IgD-negative memory B cell (primary cell): ENCODE data around the gene TRIM44. TPM values are rescaled to one million over a fixed set of nuclear protein-coding genes. Genes with fewer than 3 reads are reported as not detected.
A peak's percentile ranks its signal among the peaks of the same experiment; 100 is the strongest.

Experiments used
- H3K27ac Mint-ChIP-seq, 3 donors: one replicate each; pipeline ENCODE4 v1.8.0; 2020 to 2022; ENCODE audit warnings: mild to moderate bottlenecking in 3 of 3, mixed read lengths in 3 of 3, moderate library complexity in 1 of 3
- H3K27me3 Mint-ChIP-seq: one replicate; pipeline ENCODE4 v1.8.0; 2021; ENCODE audit warnings: mixed read lengths
- H3K36me3 Mint-ChIP-seq: one replicate; pipeline ENCODE4 v1.8.0; 2020; ENCODE audit warnings: mild to moderate bottlenecking, mixed read lengths
- H3K4me1 Mint-ChIP-seq, 3 donors: one replicate each; pipeline ENCODE4 v1.8.0; 2020 to 2022; ENCODE audit warnings: mixed read lengths in 3 of 3, mild to moderate bottlenecking in 1 of 3
- H3K4me3 Mint-ChIP-seq, 4 donors: one replicate each; pipeline ENCODE4 v1.8.0; 2020 to 2022; ENCODE audit warnings: mild to moderate bottlenecking in 4 of 4, mixed read lengths in 4 of 4, moderate library complexity in 3 of 4
- H3K9me3 Mint-ChIP-seq, 3 donors: one replicate each; pipeline ENCODE4 v1.8.0; 2020 to 2021; ENCODE audit warnings: mixed read lengths in 3 of 3, mild to moderate bottlenecking in 1 of 3
- polyA plus RNA-seq: library from polyadenylated mRNA; unstranded; fragments of 300-500 nt; fragmentation: Illumina TruSeq; gene quantifications from one replicate; pipeline ENCODE4 v1.2.3, GENCODE V29; 2021

Gene TRIM44
- 42.0 TPM for polyA plus RNA-seq

- Mint-ChIP-seq H3K4me1 (peaks cover 33 to 44% (median 43%) of the 10 kb centered on the region in 3 donors), H3K9me3 (peaks cover 4 to 26% (median 16%) of the 10 kb centered on the region in 3 donors), H3K4me3 (peak within 1 kb of the TSS; percentile 95 to 100 (median 98)), H3K36me3 (peaks cover 15% of the 10 kb centered on the region), H3K27ac (peak within 1 kb of the TSS; percentile 93 to 99 (median 97)), H3K27me3 (peaks cover 4% of the 10 kb centered on the region)
Observed at GRCh38 chr11:35662649-35663407, at the start of gene TRIM44. TSS of gene TRIM44 (plus strand) at chr11:35662775. CDS start at chr11:35663112, 337 bp downstream.

GRCh38 chr11:35614939-35615569 lies 47.5 kb upstream of the TRIM44 start:
- H3K27me3 Mint-ChIP-seq = peaks cover 29% of the 10 kb centered on the region
- peaks cover 3 to 8% (median 4%) of the 10 kb centered on the region in 3 donors for H3K4me1 Mint-ChIP-seq
- no peak overlapping the region for H3K27ac Mint-ChIP-seq
- no peaks in the 10 kb centered on the region for H3K36me3 Mint-ChIP-seq
- no peaks in the 10 kb centered on the region for H3K9me3 Mint-ChIP-seq
- H3K4me3 Mint-ChIP-seq = no peak overlapping the region

- H3K27me3 Mint-ChIP-seq = peaks cover 32% of the 10 kb centered on the region
- H3K27ac Mint-ChIP-seq = no peak overlapping the region
- no peaks in the 10 kb centered on the region for H3K9me3 Mint-ChIP-seq
- peaks cover 6 to 10% (median 9%) of the 10 kb centered on the region in 3 donors for H3K4me1 Mint-ChIP-seq
- no peaks in the 10 kb centered on the region for H3K36me3 Mint-ChIP-seq
- peak overlapping the region in 1 of 4 donors; percentile 16 for H3K4me3 Mint-ChIP-seq
Observed at GRCh38 chr11:35615921-35616900, 46.4 kb upstream of the TRIM44 start.

GRCh38 chr11:35617316-35617686 lies 45.3 kb upstream of the TRIM44 start:
- Mint-ChIP-seq H3K9me3 (no peaks in the 10 kb centered on the region), H3K4me1 (peaks cover 6 to 12% (median 10%) of the 10 kb centered on the region in 3 donors), H3K27ac (no peak overlapping the region), H3K36me3 (no peaks in the 10 kb centered on the region), H3K27me3 (peaks cover 36% of the 10 kb centered on the region), H3K4me3 (peak overlapping the region; percentile 55 to 91 (median 82))

GRCh38 chr11:35617687-35618496 lies 44.7 kb upstream of the TRIM44 start, which contains the start of gene FJX1:
TSS of gene FJX1 (plus strand) at chr11:35618460. CDS start at chr11:35618637, 177 bp downstream.
- peaks cover 6 to 12% (median 10%) of the 10 kb centered on the region in 3 donors for H3K4me1 Mint-ChIP-seq
- no peaks in the 10 kb centered on the region for H3K36me3 Mint-ChIP-seq
- H3K27me3 Mint-ChIP-seq = peaks cover 39% of the 10 kb centered on the region
- no peaks in the 10 kb centered on the region for H3K9me3 Mint-ChIP-seq
- H3K27ac Mint-ChIP-seq = no peak within 1 kb of the TSS
- H3K4me3 Mint-ChIP-seq = peak within 1 kb of the TSS; percentile 78 to 91 (median 86)

DNA sequence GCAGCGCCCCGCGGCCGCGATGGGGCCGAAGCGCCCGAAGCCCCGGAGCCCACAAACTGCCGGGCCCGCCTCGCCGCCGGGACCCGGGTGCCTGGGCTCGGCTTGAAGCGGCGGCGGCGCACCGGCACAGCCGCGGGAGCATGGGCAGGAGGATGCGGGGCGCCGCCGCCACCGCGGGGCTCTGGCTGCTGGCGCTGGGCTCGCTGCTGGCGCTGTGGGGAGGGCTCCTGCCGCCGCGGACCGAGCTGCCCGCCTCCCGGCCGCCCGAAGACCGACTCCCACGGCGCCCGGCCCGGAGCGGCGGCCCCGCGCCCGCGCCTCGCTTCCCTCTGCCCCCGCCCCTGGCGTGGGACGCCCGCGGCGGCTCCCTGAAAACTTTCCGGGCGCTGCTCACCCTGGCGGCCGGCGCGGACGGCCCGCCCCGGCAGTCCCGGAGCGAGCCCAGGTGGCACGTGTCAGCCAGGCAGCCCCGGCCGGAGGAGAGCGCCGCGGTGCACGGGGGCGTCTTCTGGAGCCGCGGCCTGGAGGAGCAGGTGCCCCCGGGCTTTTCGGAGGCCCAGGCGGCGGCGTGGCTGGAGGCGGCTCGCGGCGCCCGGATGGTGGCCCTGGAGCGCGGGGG lies 44.0 kb upstream of the TRIM44 start:
- Mint-ChIP-seq H3K27me3 (peaks cover 40% of the 10 kb centered on the region), H3K9me3 (no peaks in the 10 kb centered on the region), H3K4me3 (peak overlapping the region in 2 of 4 donors; percentile 60 to 82), H3K27ac (no peak overlapping the region), H3K4me1 (peaks cover 6 to 12% (median 10%) of the 10 kb centered on the region in 3 donors), H3K36me3 (no peaks in the 10 kb centered on the region)

GRCh38 chr11:35619116-35619854 lies 43.3 kb upstream of the TRIM44 start:
- Mint-ChIP-seq H3K9me3 (no peaks in the 10 kb centered on the region), H3K36me3 (no peaks in the 10 kb centered on the region), H3K27me3 (peaks cover 44% of the 10 kb centered on the region), H3K4me3 (peak overlapping the region; percentile 60 to 82 (median 78)), H3K4me1 (peaks cover 6 to 12% (median 10%) of the 10 kb centered on the region in 3 donors), H3K27ac (no peak overlapping the region)

- Mint-ChIP-seq H3K4me3 (peak overlapping the region; percentile 57 to 82 (median 78)), H3K27ac (no peak overlapping the region), H3K36me3 (no peaks in the 10 kb centered on the region)
Observed at GRCh38 chr11:35619855-35620640, 42.5 kb upstream of the TRIM44 start.

GRCh38 chr11:35620795-35621194 lies 41.8 kb upstream of the TRIM44 start:
- H3K9me3 Mint-ChIP-seq = no peaks in the 10 kb centered on the region
- no peak overlapping the region for H3K27ac Mint-ChIP-seq
- peaks cover 40% of the 10 kb centered on the region for H3K27me3 Mint-ChIP-seq
- peaks cover 6 to 12% (median 10%) of the 10 kb centered on the region in 3 donors for H3K4me1 Mint-ChIP-seq
- H3K36me3 Mint-ChIP-seq = no peaks in the 10 kb centered on the region
- H3K4me3 Mint-ChIP-seq = peak overlapping the region in 2 of 4 donors; percentile 5 to 39

More at GRCh38 chr11:35619855-35620640, 42.5 kb upstream of the TRIM44 start:
- Mint-ChIP-seq H3K9me3 (no peaks in the 10 kb centered on the region), H3K27me3 (peaks cover 43% of the 10 kb centered on the region), H3K4me1 (peaks cover 6 to 12% (median 10%) of the 10 kb centered on the region in 3 donors)

DNA sequence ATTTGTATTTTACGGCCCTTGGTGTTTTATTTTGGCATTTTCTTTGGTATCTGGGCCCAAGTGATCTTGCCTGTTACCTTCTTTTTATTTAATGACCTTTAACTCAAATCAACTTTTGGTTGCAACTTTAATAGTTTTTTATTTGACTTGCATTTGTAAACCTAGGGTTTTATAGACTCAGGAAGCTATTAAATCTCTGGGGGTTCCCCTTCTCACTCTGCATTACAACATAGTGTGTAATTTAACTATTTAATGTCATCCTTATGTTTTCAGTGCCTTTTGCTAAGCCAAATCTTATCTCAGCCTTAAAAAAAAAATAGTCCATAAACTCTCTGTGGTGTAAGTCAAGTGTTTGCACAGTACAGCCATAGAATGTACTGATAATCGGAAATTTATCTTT lies 41.0 kb upstream of the TRIM44 start:
- H3K27me3 Mint-ChIP-seq = peaks cover 45% of the 10 kb centered on the region
- H3K27ac Mint-ChIP-seq = no peak overlapping the region
- no peaks in the 10 kb centered on the region for H3K36me3 Mint-ChIP-seq
- peak overlapping the region in 1 of 4 donors; percentile 23 for H3K4me3 Mint-ChIP-seq
- peaks cover 0 to 1% (median 0%) of the 10 kb centered on the region in 3 donors for H3K9me3 Mint-ChIP-seq
- peaks cover 6 to 10% (median 8%) of the 10 kb centered on the region in 3 donors for H3K4me1 Mint-ChIP-seq

DNA sequence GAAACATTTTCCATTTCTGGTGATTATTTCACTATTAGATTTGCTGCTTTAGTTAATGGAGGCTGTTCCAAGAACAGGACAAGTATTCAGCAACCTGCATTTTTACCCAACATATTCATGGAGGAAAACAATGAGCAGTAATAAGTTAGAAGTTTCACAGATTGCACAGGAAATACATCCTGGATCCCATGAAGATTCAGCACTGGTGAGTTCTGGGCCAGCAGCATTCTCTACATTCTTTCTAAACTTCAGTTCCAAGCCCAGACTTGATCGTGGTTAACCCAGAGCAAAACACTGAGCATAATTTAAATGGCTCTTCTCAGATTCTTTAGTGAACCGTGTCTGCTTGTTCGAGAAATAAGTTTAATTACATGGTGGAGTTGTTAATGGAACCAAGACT lies 40.5 kb upstream of the TRIM44 start:
- Mint-ChIP-seq H3K27ac (no peak overlapping the region), H3K4me3 (peak overlapping the region in 1 of 4 donors; percentile 23), H3K4me1 (peaks cover 6 to 10% (median 8%) of the 10 kb centered on the region in 3 donors), H3K9me3 (peaks cover 0 to 1% (median 0%) of the 10 kb centered on the region in 3 donors), H3K27me3 (peaks cover 47% of the 10 kb centered on the region), H3K36me3 (no peaks in the 10 kb centered on the region)

DNA sequence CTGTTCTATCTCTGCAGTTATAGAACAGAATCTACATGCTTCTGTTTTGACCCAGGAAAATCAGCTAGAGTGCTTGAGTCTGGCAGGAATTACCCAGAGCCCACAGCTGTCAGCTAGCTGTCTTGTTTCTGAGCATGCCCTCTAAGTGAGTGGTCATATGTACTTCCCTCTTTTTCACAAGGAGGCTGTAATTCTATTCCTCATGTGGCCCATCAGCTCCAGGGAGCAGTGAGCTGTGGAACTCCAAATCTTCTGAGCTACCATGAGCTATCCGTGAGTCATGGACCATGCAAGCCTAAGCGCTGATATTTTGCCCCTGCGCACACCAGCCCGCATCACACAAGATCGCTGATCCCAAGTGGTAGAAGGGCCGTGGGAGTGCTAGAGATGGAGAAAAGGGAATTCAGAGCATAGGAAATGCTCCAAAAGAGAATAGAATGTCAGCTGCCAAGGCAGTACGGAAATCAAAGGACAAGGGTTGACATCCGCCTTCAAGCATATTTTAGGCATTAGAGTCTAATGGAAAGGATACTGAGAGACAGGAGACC lies 38.9 kb upstream of the TRIM44 start:
- H3K4me1 Mint-ChIP-seq = peaks cover 2 to 8% (median 6%) of the 10 kb centered on the region in 3 donors
- peak overlapping the region in 1 of 3 donors; percentile 40 for H3K27ac Mint-ChIP-seq
- H3K27me3 Mint-ChIP-seq = peaks cover 42% of the 10 kb centered on the region
- peaks cover 0 to 1% (median 0%) of the 10 kb centered on the region in 3 donors for H3K9me3 Mint-ChIP-seq
- no peaks in the 10 kb centered on the region for H3K36me3 Mint-ChIP-seq
- no peak overlapping the region for H3K4me3 Mint-ChIP-seq
